WTC11 (cell line): Measurements from ENCODE around the gene NFIX. TPM values are rescaled to one million over a fixed set of nuclear protein-coding genes. Genes with fewer than 3 reads are reported as not detected.

Source experiments
- ATAC-seq: fragments of 200-7000 bp; cut with Tn5 transposase; 2 replicates; pipeline ENCODE4 v1.10.0; 2021; ENCODE audit warnings: mild to moderate bottlenecking, moderate library complexity
- CTCF ChIA-PET: fragments of 300-600 bp; sonication (Branson Sonifier 250); formaldehyde crosslinking; loops from one replicate; lab custom pipeline; 2021; ENCODE audit warnings: antibody characterized with exemption; lab: Charles Lee
- POLR2A ChIA-PET: fragments of 350-600 bp; sonication (Branson Sonifier 250); formaldehyde crosslinking; loops from one replicate; lab custom pipeline; 2021; ENCODE audit warnings: antibody characterized with exemption; lab: Charles Lee
- DNase-seq: peaks from one replicate; pipeline ENCODE4 v3.0.0; 2021; ENCODE audit warnings: low spot score
- H3K27ac Mint-ChIP-seq: 2 replicates; pipeline ENCODE4 v1.8.0; 2021; ENCODE audit warnings: mixed read lengths
- H3K27me3 Mint-ChIP-seq: 2 replicates; pipeline ENCODE4 v1.8.0; 2021; ENCODE audit warnings: low read depth, mild to moderate bottlenecking, moderate library complexity, mixed read lengths
- H3K36me3 Mint-ChIP-seq: 2 replicates; pipeline ENCODE4 v1.8.0; 2021; ENCODE audit warnings: mixed read lengths
- H3K4me1 Mint-ChIP-seq: 2 replicates; pipeline ENCODE4 v1.8.0; 2022; ENCODE audit warnings: mixed read lengths
- H3K4me3 Mint-ChIP-seq: 2 replicates; pipeline ENCODE4 v1.8.0; 2021; ENCODE audit warnings: mild to moderate bottlenecking, moderate library complexity, mixed read lengths
- H3K9me3 Mint-ChIP-seq: 2 replicates; pipeline ENCODE4 v1.8.0; 2021; ENCODE audit warnings: mixed read lengths
- ATF1 ChIP-seq: sonication (generic); formaldehyde crosslinking; IDR thresholded peaks from 2 replicates; pipeline ENCODE4 v1.8.1; 2023; ENCODE audit warnings: mild to moderate bottlenecking, moderate library complexity, missing genetic modification reagents
- CBFB ChIP-seq: sonication (generic); formaldehyde crosslinking; IDR thresholded peaks from 2 replicates; pipeline ENCODE4 v1.8.1; 2022; ENCODE audit warnings: mild to moderate bottlenecking, low read depth, missing genetic modification reagents
- CREB1 ChIP-seq: sonication (generic); formaldehyde crosslinking; IDR thresholded peaks from 2 replicates; pipeline ENCODE4 v1.8.0; 2023; ENCODE audit warnings: mild to moderate bottlenecking, missing genetic modification reagents
- ELF4 ChIP-seq: sonication (generic); formaldehyde crosslinking; IDR thresholded peaks from 2 replicates; pipeline ENCODE4 v1.8.1; 2022; ENCODE audit warnings: low read depth, mild to moderate bottlenecking, moderate library complexity, missing genetic modification reagents
- ETV6 ChIP-seq: sonication (generic); formaldehyde crosslinking; IDR thresholded peaks from 2 replicates; pipeline ENCODE4 v1.8.1; 2022; ENCODE audit warnings: mild to moderate bottlenecking, missing genetic modification reagents
- FOXK1 ChIP-seq: sonication (generic); formaldehyde crosslinking; IDR thresholded peaks from 2 replicates; pipeline ENCODE4 v1.8.0; 2022; ENCODE audit warnings: mild to moderate bottlenecking, moderate library complexity, missing genetic modification reagents
- GTF2I ChIP-seq: fragments of 250-450 bp; sonication (Bioruptor Pico); conservative IDR thresholded peaks from 2 replicates; pipeline ENCODE4 v1.4.0; 2021; ENCODE audit warnings: mild to moderate bottlenecking
- HMGA2 ChIP-seq: fragments of 250-450 bp; sonication (Bioruptor Pico); IDR thresholded peaks from 2 replicates; pipeline ENCODE4 v1.4.0; 2021; ENCODE audit warnings: mild to moderate bottlenecking, moderate library complexity
- NR1H2 ChIP-seq: sonication (generic); formaldehyde crosslinking; IDR thresholded peaks from 2 replicates; pipeline ENCODE4 v1.9.0; 2021; ENCODE audit warnings: mild to moderate bottlenecking, moderate library complexity, missing genetic modification reagents
- NR2C2 ChIP-seq: sonication (generic); formaldehyde crosslinking; IDR thresholded peaks from 2 replicates; pipeline ENCODE4 v1.8.0; 2022; ENCODE audit warnings: mild to moderate bottlenecking, missing genetic modification reagents
- OVOL2 ChIP-seq: fragments of 250-450 bp; sonication (Bioruptor Pico); IDR thresholded peaks from 2 replicates; pipeline ENCODE4 v1.9.0; 2021; ENCODE audit warnings: mild to moderate bottlenecking, borderline replicate concordance
- RORB ChIP-seq: fragments of 250-450 bp; sonication (Bioruptor Pico); IDR thresholded peaks from 2 replicates; pipeline ENCODE4 v1.9.0; 2021; ENCODE audit warnings: mild to moderate bottlenecking
- SMAD3 ChIP-seq: sonication (generic); formaldehyde crosslinking; IDR thresholded peaks from 2 replicates; pipeline ENCODE4 v1.8.0; 2022; ENCODE audit warnings: missing genetic modification reagents, mild to moderate bottlenecking, borderline replicate concordance
- TP53 ChIP-seq: sonication (generic); formaldehyde crosslinking; IDR thresholded peaks from 2 replicates; pipeline ENCODE4 v1.8.1; 2023; ENCODE audit warnings: mild to moderate bottlenecking, missing genetic modification reagents
- ZNF263 ChIP-seq: sonication (generic); formaldehyde crosslinking; IDR thresholded peaks from 2 replicates; pipeline ENCODE4 v1.8.1; 2022; ENCODE audit warnings: low read depth, mild to moderate bottlenecking, moderate library complexity, missing genetic modification reagents
- total RNA-seq: library from RNA; stranded (reverse); gene quantifications from 3 replicates; pipeline ENCODE4 v1.2.3, GENCODE V29; 2021
- TF ChIP-seq, protein P1 (sequence below): sonication (generic); formaldehyde crosslinking; IDR thresholded peaks from 2 replicates; pipeline ENCODE4 v1.8.0; 2022; ENCODE audit warnings: mild to moderate bottlenecking, missing genetic modification reagents
- TF ChIP-seq, protein P2 (sequence below): fragments of 250-450 bp; sonication (Bioruptor Pico); IDR thresholded peaks from 2 replicates; pipeline ENCODE4 v2.1.2; 2022; ENCODE audit warnings: mild to moderate bottlenecking, moderate library complexity
- TF ChIP-seq, protein P3 (sequence below): sonication (generic); formaldehyde crosslinking; IDR thresholded peaks from 2 replicates; pipeline ENCODE4 v1.8.1; 2022; ENCODE audit warnings: low read depth, missing genetic modification reagents, borderline replicate concordance
- TF ChIP-seq, protein P4 (sequence below): sonication (generic); formaldehyde crosslinking; IDR thresholded peaks from 2 replicates; pipeline ENCODE4 v1.8.0; 2022; ENCODE audit warnings: mild to moderate bottlenecking, missing genetic modification reagents
- TF ChIP-seq, protein P5 (sequence below): sonication (generic); formaldehyde crosslinking; IDR thresholded peaks from 2 replicates; pipeline ENCODE4 v1.8.0; 2022; ENCODE audit warnings: missing genetic modification reagents
- TF ChIP-seq, protein P6 (sequence below): sonication (generic); formaldehyde crosslinking; IDR thresholded peaks from 2 replicates; pipeline ENCODE4 v1.8.0; 2023; ENCODE audit warnings: missing genetic modification reagents
- TF ChIP-seq, protein P7 (sequence below): sonication (generic); formaldehyde crosslinking; IDR thresholded peaks from 2 replicates; pipeline ENCODE4 v1.8.0; 2022; ENCODE audit warnings: mild to moderate bottlenecking, missing genetic modification reagents

The NFIX gene
- total RNA-seq, 1 experiment from 2014 or later, result 1.4 TPM

DNA sequence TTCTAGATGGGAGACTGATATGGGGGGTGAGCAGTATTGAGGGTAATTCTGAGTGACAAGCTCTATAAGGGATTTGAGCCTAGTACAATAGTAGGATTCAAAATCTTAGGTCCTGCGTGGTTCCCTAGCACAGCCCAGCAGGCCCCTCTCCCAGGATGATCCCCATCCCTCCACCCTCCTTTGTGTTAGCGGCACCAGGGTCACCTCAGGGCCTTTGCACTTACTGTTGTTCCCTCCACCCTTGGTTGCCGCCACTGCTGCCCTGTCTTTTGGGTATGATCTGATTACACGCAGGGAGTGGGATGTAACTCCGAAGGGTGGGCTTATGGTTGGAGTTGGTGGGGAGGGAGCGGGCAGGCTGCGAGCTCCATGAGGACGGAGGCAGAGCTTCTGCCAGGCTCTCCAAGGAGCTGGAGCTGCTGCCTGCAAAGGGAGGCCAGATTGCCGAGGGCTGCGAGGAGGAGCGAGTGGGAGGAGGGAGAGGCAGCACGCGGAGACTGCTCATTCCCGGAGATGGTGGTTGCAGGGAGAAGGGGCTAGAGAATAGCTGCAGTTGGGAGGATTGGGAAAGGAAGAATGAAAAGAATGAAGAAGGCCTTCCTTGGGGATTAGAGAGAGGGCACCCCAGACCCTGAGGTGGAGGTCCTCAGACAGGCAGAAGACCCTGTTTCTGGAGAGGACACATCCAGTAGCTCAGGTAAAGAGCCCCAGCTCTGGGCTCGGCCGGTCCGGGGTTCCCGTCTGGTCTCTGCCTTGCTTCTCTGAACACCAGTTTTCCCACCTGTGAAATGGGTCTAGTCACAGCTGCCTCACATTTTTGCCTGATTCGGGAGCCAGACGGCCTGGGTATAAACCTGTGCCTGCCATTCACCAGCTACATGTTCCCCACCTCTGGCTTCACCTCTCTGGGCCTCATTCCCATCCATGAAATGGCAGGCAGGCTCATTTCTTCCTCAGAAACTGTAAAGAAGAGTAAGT is 128.0 kb downstream of the NFIX start:
- Mint-ChIP-seq H3K9me3 (no peaks in the 10 kb centered on the region), H3K4me3 (no peak overlapping the region), H3K4me1 (peaks cover 47% of the 10 kb centered on the region), H3K27me3 (no peaks in the 10 kb centered on the region; the same call in 1 of the 2 replicates), H3K27ac (peak overlapping the region; percentile 78), H3K36me3 (peaks cover 4% of the 10 kb centered on the region; the same call in 1 of the 2 replicates)
- no peak for ATAC-seq
- CTCF ChIA-PET, result interaction anchor here (0.9 to 1.1 kb wide), 2 partner anchors 30 to 160 kb away, joined by 3 to 4 read pairs; no protein-coding TSS in a partner anchor
- TF ChIP-seq NR2C2 (CRISPR knock-in tag) (no peak), FOXK1 (CRISPR knock-in tag) (no peak), RORB (CRISPR knock-in tag) (no peak), ETV6 (CRISPR knock-in tag) (no peak), OVOL2 (CRISPR knock-in tag) (no peak), CREB1 (CRISPR knock-in tag) (no peak), NR1H2 (CRISPR knock-in tag) (no peak), HMGA2 (CRISPR knock-in tag) (no peak), ZNF263 (CRISPR knock-in tag) (peak; percentile 61; the same call in 1 of the 2 replicates), ELF4 (CRISPR knock-in tag) (no peak), ATF1 (CRISPR knock-in tag) (no peak), GTF2I (CRISPR knock-in tag) (0 out of 2 replicates have a peak, but pooled peaks have one; percentile 45)
- TF ChIP-seq, protein P1, sequence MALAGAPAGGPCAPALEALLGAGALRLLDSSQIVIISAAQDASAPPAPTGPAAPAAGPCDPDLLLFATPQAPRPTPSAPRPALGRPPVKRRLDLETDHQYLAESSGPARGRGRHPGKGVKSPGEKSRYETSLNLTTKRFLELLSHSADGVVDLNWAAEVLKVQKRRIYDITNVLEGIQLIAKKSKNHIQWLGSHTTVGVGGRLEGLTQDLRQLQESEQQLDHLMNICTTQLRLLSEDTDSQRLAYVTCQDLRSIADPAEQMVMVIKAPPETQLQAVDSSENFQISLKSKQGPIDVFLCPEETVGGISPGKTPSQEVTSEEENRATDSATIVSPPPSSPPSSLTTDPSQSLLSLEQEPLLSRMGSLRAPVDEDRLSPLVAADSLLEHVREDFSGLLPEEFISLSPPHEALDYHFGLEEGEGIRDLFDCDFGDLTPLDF (CRISPR knock-in tag), result no peak
- TF ChIP-seq, protein P2, sequence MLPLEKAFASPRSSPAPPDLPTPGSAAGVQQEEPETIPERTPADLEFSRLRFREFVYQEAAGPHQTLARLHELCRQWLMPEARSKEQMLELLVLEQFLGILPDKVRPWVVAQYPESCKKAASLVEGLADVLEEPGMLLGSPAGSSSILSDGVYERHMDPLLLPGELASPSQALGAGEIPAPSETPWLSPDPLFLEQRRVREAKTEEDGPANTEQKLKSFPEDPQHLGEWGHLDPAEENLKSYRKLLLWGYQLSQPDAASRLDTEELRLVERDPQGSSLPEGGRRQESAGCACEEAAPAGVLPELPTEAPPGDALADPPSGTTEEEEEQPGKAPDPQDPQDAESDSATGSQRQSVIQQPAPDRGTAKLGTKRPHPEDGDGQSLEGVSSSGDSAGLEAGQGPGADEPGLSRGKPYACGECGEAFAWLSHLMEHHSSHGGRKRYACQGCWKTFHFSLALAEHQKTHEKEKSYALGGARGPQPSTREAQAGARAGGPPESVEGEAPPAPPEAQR (CRISPR knock-in tag), result no peak
- TF ChIP-seq, protein P3, sequence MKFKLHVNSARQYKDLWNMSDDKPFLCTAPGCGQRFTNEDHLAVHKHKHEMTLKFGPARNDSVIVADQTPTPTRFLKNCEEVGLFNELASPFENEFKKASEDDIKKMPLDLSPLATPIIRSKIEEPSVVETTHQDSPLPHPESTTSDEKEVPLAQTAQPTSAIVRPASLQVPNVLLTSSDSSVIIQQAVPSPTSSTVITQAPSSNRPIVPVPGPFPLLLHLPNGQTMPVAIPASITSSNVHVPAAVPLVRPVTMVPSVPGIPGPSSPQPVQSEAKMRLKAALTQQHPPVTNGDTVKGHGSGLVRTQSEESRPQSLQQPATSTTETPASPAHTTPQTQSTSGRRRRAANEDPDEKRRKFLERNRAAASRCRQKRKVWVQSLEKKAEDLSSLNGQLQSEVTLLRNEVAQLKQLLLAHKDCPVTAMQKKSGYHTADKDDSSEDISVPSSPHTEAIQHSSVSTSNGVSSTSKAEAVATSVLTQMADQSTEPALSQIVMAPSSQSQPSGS (CRISPR knock-in tag), result no peak
- TF ChIP-seq, protein P4, sequence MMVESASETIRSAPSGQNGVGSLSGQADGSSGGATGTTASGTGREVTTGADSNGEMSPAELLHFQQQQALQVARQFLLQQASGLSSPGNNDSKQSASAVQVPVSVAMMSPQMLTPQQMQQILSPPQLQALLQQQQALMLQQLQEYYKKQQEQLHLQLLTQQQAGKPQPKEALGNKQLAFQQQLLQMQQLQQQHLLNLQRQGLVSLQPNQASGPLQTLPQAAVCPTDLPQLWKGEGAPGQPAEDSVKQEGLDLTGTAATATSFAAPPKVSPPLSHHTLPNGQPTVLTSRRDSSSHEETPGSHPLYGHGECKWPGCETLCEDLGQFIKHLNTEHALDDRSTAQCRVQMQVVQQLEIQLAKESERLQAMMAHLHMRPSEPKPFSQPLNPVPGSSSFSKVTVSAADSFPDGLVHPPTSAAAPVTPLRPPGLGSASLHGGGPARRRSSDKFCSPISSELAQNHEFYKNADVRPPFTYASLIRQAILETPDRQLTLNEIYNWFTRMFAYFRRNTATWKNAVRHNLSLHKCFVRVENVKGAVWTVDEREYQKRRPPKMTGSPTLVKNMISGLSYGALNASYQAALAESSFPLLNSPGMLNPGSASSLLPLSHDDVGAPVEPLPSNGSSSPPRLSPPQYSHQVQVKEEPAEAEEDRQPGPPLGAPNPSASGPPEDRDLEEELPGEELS (CRISPR knock-in tag), result no peak
- DNase-seq, result no peak
- POLR2A ChIA-PET, result interaction anchor here (0.6 kb wide), 1 partner anchor 150 kb away, joined by 3 read pairs; no protein-coding TSS in a partner anchor

DNA sequence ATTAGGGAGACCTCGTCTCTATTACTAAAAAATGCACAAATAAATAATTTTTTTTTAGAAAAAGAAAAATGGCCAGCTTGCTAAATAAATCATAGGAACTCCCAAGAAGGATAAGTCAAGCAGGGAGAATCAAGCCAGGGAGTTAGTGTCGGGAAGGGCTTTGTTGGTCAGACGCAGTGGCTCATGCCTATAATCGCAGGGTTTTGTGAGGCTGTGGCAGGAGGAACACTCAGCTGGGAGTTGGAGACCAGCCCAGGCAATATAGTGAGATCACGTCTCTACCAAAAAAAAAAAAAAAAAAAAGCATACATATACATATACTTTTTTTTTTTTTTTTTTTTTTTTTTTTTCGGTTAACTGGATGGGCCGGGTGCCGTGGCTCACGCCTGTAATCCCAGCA is 131.8 kb downstream of the NFIX start:
- POLR2A ChIA-PET, result interaction anchor here (0.6 kb wide), 1 partner anchor 69 kb away, joined by 3 read pairs; no protein-coding TSS in a partner anchor
- CTCF ChIA-PET, result interaction anchor here (0.6 to 1.7 kb wide), 6 partner anchors 26 to 302 kb away, joined by 3 to 5 read pairs (median 4); no protein-coding TSS in a partner anchor
- peaks cover 14% of the 10 kb centered on the region for H3K4me1 Mint-ChIP-seq
- no peak for DNase-seq
- no peak overlapping the region for H3K4me3 Mint-ChIP-seq
- no peaks in the 10 kb centered on the region for H3K27me3 Mint-ChIP-seq
- H3K27ac Mint-ChIP-seq, result no peak overlapping the region
- no peaks in the 10 kb centered on the region for H3K9me3 Mint-ChIP-seq
- no peaks in the 10 kb centered on the region; the same call in none of the 2 replicates for H3K36me3 Mint-ChIP-seq
- ATAC-seq, result no peak
- TF ChIP-seq TP53 (CRISPR knock-in tag) (no peak), SMAD3 (CRISPR knock-in tag) (no peak), HMGA2 (CRISPR knock-in tag) (no peak), CBFB (no peak)
- TF ChIP-seq, protein P5, sequence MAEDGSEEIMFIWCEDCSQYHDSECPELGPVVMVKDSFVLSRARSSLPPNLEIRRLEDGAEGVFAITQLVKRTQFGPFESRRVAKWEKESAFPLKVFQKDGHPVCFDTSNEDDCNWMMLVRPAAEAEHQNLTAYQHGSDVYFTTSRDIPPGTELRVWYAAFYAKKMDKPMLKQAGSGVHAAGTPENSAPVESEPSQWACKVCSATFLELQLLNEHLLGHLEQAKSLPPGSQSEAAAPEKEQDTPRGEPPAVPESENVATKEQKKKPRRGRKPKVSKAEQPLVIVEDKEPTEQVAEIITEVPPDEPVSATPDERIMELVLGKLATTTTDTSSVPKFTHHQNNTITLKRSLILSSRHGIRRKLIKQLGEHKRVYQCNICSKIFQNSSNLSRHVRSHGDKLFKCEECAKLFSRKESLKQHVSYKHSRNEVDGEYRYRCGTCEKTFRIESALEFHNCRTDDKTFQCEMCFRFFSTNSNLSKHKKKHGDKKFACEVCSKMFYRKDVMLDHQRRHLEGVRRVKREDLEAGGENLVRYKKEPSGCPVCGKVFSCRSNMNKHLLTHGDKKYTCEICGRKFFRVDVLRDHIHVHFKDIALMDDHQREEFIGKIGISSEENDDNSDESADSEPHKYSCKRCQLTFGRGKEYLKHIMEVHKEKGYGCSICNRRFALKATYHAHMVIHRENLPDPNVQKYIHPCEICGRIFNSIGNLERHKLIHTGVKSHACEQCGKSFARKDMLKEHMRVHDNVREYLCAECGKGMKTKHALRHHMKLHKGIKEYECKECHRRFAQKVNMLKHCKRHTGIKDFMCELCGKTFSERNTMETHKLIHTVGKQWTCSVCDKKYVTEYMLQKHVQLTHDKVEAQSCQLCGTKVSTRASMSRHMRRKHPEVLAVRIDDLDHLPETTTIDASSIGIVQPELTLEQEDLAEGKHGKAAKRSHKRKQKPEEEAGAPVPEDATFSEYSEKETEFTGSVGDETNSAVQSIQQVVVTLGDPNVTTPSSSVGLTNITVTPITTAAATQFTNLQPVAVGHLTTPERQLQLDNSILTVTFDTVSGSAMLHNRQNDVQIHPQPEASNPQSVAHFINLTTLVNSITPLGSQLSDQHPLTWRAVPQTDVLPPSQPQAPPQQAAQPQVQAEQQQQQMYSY, result no peak
- TF ChIP-seq, protein P6, sequence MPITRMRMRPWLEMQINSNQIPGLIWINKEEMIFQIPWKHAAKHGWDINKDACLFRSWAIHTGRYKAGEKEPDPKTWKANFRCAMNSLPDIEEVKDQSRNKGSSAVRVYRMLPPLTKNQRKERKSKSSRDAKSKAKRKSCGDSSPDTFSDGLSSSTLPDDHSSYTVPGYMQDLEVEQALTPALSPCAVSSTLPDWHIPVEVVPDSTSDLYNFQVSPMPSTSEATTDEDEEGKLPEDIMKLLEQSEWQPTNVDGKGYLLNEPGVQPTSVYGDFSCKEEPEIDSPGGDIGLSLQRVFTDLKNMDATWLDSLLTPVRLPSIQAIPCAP (CRISPR knock-in tag), result no peak
- TF ChIP-seq, protein P7, sequence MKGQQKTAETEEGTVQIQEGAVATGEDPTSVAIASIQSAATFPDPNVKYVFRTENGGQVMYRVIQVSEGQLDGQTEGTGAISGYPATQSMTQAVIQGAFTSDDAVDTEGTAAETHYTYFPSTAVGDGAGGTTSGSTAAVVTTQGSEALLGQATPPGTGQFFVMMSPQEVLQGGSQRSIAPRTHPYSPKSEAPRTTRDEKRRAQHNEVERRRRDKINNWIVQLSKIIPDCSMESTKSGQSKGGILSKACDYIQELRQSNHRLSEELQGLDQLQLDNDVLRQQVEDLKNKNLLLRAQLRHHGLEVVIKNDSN, result no peak
